Chondrocyte (in vitro differentiated cells): ENCODE data around the gene ABCA3. TPM values are rescaled to one million over a fixed set of nuclear protein-coding genes. Genes with fewer than 3 reads are reported as not detected.

Experiments used
- DNase-seq: peaks from one replicate; pipeline ENCODE4 v3.0.0; 2021; ENCODE audit warnings: mixed read lengths, low spot score
- H3K27ac Mint-ChIP-seq: one replicate; pipeline ENCODE4 v1.8.0; 2021; ENCODE audit warnings: mild to moderate bottlenecking, moderate library complexity, mixed read lengths; ENCODE audit not compliant: unreplicated experiment
- H3K27me3 Mint-ChIP-seq: 2 replicates; pipeline ENCODE4 v1.8.0; 2021; ENCODE audit warnings: low read depth, mixed read lengths
- H3K36me3 Mint-ChIP-seq: 2 replicates; pipeline ENCODE4 v1.8.0; 2021; ENCODE audit warnings: low read depth, mixed read lengths
- H3K4me1 Mint-ChIP-seq: 2 replicates; pipeline ENCODE4 v1.8.0; 2021; ENCODE audit warnings: low read depth, mild to moderate bottlenecking, mixed read lengths
- H3K4me3 Mint-ChIP-seq: one replicate; pipeline ENCODE4 v1.8.0; 2021; ENCODE audit warnings: mild to moderate bottlenecking, moderate library complexity, mixed read lengths; ENCODE audit not compliant: unreplicated experiment
- H3K9me3 Mint-ChIP-seq: 2 replicates; pipeline ENCODE4 v1.8.0; 2021; ENCODE audit warnings: low read depth, mixed read lengths
- CTCF ChIP-seq: fragments of 200-600 bp; sonication (generic); IDR thresholded peaks from 2 replicates; pipeline ENCODE4 v1.5.0; 2021; ENCODE audit warnings: antibody characterized with exemption, mild to moderate bottlenecking, moderate library complexity
- total RNA-seq: library from RNA; stranded (reverse); gene quantifications from 3 replicates; pipeline ENCODE4 v1.2.1, GENCODE V29; 2021

Gene ABCA3
- total RNA-seq, 1 donor from 2014 or later = 26.0 TPM

GRCh38 chr16:2234813-2235170 lies 105.7 kb downstream of the ABCA3 start:
- no peak overlapping the region for H3K27ac Mint-ChIP-seq
- TF ChIP-seq CTCF = no peak
- no peak overlapping the region for H3K4me3 Mint-ChIP-seq
- H3K27me3 Mint-ChIP-seq = no peaks in the 10 kb centered on the region
- DNase-seq = no peak
- no peaks in the 10 kb centered on the region for H3K4me1 Mint-ChIP-seq
- H3K36me3 Mint-ChIP-seq = peaks cover 11% of the 10 kb centered on the region
- no peaks in the 10 kb centered on the region for H3K9me3 Mint-ChIP-seq

- H3K4me3 Mint-ChIP-seq = no peak overlapping the region
- H3K4me1 Mint-ChIP-seq = no peaks in the 10 kb centered on the region
- peaks cover 13% of the 10 kb centered on the region for H3K36me3 Mint-ChIP-seq
- DNase-seq = peak; percentile 92
- TF ChIP-seq CTCF = no peak
- no peaks in the 10 kb centered on the region for H3K27me3 Mint-ChIP-seq
- H3K27ac Mint-ChIP-seq = no peak overlapping the region
- H3K9me3 Mint-ChIP-seq = no peaks in the 10 kb centered on the region
These were observed 106.4 kb downstream of the ABCA3 start for GRCh38 chr16:2233872-2234812.

GRCh38 chr16:2233046-2233775 lies 107.3 kb downstream of the ABCA3 start:
- Mint-ChIP-seq H3K36me3 (peaks cover 13% of the 10 kb centered on the region), H3K27me3 (no peaks in the 10 kb centered on the region), H3K27ac (no peak overlapping the region), H3K9me3 (no peaks in the 10 kb centered on the region), H3K4me1 (no peaks in the 10 kb centered on the region), H3K4me3 (no peak overlapping the region)
- DNase-seq = no peak
- TF ChIP-seq CTCF = no peak

GRCh38 chr16:2232094-2232990 lies 108.2 kb downstream of the ABCA3 start:
- Mint-ChIP-seq H3K4me3 (no peak overlapping the region), H3K4me1 (no peaks in the 10 kb centered on the region), H3K36me3 (peaks cover 13% of the 10 kb centered on the region), H3K9me3 (no peaks in the 10 kb centered on the region), H3K27ac (no peak overlapping the region), H3K27me3 (no peaks in the 10 kb centered on the region)
- no peak for DNase-seq
- TF ChIP-seq CTCF = no peak
